Measurements from ENCODE around the gene EPHB2.

The EPHB2 gene

DNA sequence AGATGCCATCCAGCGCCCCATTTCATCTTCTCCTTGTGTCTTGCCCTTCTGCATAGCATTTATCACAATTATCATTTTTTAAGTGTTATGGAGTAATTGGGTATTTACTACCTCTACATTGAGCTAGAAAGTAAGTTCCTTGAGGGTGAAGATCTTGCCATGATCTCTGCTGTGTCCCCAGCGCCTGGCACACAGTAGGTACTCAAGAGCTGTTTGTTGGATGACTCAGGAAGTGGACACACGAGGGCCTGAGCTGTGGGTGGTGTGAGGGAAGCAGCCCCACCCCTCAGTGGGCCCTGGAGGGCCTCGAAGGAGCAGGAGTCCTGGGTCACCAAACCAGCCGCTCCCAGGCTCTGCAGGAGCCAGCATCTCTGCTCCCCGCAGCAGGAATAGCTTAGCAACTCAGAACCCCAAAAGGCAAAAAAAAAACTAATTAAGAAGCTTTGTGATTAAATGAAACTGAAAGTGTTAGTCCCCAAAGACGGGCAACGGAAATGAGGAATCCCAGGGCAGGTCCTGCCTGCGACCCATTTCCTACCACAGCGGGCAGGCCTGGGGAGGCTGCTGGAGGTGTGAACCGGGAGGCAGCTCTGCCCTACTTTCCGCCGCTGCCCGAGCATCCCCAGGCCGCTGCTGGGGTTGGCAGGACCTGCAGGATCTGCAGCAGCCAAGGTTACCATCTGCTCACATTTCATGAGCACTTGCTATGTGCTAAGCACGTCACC, 174.3 kb downstream of the EPHB2 start:
- no peak for DNase-seq (ENCODE audit: low read depth)

- no peak for DNase-seq (ENCODE audit: low read depth)
These were observed 175.6 kb downstream of the EPHB2 start for GRCh38 chr1:22886211-22886610.

DNA sequence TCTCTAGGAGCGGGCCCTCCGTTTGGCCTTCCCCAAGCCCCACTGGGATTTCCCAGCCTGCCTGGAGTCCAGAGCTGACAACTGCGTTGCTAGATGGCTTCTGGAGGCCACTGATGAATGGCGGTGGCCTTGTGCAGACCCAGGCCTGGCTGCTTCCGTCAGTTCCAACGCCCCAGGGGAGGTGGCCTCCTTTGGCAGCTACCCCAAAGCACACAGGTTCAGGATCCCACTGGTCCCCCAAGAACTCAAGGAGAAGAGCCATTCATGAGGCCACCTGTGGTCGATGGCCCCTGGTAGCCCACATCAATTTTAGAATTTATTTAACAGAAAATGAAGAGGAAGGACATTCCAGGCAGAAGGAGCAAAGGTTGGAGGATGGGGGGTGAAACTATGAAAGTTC, 176.9 kb downstream of the EPHB2 start:
- no peak for DNase-seq (ENCODE audit: low read depth)

DNA sequence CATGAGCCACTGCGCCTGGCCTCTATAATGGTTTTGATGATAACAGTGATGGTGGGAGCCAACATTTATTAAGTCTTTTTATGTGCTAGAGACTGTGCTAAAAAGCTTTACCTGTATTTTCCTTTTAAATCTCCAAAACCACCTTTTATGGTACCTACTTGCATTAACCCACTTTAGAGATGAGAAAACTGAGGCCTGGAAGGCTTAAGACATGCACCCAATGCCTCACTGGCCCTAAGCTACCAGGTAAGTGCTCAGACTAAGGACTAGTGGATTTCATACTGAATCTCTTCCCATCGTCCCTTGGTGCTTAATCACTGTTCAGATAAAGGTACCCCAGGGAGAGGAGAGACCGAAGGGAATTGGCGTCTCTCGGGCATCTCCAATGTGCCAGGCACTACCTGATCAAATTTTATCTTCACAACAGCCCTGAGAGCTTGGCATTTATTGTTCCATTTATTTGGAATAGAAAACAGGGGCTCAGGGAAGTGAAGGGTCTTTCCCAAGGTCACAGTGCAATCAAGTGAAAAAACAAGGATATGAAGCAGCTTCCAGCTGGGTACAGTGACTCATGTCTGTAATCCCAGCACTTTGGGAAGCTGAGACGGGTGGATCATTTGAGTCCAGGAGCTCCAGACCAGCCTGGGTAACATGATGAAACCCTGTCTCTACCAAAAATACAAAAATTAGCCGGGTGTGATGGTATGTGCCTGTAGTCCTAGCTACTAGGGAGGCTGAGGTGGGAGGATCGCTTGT, 177.9 kb downstream of the EPHB2 start:
- no peak for DNase-seq (ENCODE audit: low read depth)

DNA sequence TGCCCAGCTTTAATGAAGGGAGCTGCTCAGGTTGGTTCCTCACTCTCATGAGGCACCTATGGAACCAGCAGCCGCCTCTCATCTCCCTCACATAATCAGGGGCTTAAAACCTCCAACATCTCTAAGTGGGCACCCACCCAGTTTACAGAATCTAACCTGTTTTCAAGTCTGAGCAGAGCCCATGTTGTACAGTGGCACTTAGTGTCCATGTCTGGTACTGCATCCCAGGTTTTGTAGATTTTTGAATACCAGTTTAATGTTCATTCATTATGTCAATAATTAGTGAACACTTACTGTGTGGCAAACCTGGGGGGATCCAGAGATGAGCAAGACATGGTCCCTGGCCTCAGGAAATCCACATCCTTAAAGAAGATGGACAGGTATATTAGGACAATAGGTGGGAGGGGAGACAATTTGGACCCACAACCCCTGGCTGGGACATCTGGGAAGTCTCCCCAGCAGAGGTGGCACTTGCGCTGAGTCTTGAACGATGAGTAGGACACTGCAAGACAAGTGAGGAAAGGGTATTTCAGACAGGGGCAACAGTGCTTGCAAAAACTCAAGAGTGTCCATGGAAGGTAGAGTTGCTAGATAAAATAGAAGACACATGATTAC, 178.7 kb downstream of the EPHB2 start:
- DNase-seq (ENCODE audit: low read depth) = no peak

DNA sequence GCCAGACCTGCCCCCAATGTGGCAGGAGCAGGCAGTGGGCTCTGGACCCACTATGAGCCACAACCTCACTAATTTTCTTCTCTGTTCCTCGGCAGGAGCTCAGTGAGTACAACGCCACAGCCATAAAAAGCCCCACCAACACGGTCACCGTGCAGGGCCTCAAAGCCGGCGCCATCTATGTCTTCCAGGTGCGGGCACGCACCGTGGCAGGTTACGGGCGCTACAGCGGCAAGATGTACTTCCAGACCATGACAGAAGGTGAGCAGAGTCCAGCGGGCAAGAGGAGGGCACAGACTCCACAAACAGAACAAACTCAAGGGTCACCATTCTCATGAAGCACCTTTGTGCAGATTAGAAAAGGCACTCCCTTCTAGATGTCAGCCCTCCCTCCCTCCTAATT, 182.2 kb downstream of the EPHB2 start:
- no peak for DNase-seq (ENCODE audit: low read depth)

DNA sequence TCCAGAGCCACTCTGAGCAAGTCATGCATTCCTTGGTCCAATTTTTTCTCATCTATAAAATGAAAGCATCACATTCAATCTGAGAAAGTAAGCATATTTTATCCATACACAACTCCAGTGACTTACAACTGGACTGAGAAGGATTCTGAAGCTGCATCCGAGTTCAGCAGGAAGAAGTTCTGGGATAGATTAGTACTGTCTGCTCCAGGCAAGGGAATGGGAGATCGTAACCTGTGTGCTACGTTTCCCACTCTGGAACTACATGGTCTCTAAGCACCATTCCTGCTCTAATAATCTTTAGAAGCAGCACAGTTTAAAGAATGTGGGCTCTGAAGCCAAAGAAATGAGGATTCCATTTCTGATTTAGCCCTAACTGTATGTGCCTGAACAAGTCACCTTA, 182.7 kb downstream of the EPHB2 start:
- no peak for DNase-seq (ENCODE audit: low read depth)

DNA sequence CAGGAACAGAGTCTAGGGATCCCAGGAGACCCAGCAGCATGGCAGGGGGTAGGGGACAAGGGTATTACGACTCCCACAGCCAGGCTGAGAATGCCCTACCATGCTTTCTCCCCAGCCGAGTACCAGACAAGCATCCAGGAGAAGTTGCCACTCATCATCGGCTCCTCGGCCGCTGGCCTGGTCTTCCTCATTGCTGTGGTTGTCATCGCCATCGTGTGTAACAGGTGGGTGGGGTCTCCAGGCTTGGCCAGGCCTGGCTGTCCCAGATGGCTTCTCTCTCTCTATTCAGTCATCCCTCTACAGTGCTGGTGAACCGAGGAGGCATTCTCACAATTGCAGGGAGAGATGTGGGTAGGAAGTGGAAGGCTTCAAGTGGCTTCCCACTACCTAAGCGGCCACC, 184.7 kb downstream of the EPHB2 start:
- no peak for DNase-seq (ENCODE audit: low read depth)

DNA sequence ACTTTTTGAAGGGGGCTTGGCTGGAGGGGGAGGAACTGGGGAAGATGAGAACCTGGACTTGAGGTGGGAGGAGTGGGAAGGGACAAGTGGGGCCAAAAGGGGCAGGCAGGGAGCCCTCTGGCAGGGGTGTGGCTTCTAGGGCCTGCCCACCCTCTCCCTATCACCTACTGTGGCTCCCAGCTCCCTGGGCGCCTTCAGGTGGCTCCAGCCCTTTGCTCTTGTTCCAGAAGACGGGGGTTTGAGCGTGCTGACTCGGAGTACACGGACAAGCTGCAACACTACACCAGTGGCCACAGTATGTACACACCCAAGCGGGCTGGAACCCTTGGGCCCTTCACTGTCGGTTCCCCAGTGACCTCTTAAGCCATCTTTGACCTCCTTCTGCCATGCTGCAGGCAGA, 185.5 kb downstream of the EPHB2 start:
- no peak for DNase-seq (ENCODE audit: low read depth)

DNA sequence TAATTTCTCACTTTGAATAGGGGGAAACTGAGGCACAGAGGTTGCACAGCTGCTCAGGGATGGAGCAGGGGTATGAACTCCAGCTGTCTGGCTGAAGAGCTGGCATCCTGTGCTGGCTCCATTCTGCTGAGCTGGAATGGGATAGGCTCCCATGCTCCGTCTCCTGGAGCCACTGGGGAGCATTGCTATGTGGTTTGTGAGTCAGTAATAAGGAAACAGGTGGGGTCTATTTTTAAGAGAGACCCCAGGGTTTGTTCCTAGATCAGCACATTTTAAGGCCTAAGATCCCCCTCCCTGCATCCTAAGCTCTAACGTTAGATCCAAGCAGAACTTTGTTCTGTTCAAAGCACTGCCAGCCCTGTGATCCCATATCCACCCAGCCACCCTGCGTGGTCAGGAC, 189.8 kb downstream of the EPHB2 start:
- no peak for DNase-seq (ENCODE audit: low read depth)

DNA sequence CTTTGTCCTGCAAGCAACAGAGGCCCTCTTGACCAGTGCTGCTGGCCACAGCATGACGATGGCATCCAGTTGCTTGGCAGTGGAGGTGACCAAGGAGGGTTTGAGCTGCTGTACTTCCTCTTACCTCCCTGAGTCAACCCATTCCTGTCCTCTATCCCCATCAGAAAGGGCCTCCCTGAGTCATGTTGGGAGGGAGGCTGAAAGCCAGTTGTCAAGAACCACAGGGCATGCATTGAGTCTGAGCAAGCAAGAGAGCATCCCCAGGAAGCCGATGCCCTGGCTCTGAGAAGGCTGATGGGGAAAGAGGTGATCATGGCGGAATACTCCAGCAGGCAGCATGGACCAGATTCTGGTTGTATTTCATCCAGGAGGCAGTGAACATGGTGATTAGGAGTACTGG, 192.5 kb downstream of the EPHB2 start:
- DNase-seq (ENCODE audit: low read depth) = no peak

GRCh38 chr1:22906968-22907367, 196.3 kb downstream of the EPHB2 start:
- no peak for DNase-seq (ENCODE audit: low read depth)

DNA sequence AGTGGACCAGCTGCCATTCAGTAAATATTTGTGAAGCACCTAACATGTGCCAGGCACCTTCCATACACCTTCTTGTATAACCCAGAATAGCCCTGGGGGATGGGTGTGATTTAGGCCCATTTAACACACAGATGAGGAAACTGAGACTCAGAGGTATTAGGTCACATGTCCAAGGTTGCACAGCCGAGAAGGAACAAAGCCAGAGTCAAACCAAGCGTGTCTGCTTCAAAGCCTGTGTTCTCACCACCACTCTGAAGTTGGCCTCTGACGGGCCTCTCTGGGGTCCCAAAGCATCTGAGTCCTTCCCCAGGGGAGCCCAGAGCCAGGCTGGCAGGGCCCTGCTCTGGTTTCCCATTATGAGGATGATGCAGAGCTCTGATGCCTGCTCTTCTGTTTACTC, 196.9 kb downstream of the EPHB2 start:
- no peak for DNase-seq (ENCODE audit: low read depth)

DNA sequence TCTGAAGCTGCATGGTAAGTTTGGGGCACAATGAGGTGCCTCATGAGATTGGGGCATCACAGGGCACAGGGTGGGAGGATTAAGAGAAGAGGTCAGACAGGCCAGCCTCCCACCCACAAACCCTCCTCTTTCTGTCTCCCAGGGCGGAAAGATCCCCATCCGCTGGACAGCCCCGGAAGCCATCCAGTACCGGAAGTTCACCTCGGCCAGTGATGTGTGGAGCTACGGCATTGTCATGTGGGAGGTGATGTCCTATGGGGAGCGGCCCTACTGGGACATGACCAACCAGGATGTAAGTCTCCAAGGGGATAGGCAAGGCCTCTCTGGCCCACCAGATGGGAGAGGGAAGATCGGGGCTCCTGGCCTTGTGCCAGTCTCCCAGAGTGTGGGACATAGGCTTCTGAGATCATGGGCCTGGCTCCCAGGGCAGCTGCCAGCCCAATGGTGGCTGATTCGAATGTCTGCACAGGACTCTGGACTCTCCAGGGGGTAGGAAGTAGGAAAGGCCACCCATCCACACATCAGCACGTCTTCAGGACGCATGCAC, 198.3 kb downstream of the EPHB2 start:
- DNase-seq (ENCODE audit: low read depth) = no peak

GRCh38 chr1:22910286-22910685, 199.6 kb downstream of the EPHB2 start:
- no peak for DNase-seq (ENCODE audit: low read depth)

DNA sequence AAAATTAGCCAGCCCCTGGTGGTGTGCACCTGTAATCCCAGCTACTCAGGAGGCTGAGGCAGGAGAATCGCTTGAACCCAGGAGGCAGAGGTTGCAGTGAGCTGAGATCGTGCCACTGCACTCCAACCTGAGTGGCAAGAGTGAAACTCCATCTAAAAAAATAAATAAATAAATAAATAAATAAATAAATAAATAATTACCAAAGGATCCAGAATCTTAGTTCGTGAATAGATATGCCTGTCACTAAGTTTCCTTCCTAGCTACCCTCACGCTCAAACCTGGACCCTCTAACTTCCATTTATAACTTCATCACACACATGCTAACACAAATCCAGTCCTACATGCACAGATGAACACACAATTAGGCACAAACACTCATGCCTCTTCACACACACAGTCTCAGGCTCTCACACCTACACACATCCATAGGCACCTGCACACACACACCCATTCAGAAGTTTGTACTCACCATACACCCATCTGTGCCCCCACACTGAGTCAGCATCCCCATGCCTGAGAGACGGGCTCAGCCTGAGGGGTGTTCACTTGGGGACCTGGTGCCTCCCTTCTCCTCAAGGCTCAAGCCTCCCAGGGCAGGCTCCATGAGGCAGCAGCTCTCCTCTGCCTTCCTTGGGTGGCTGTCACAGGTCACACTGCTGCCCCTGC, 200.5 kb downstream of the EPHB2 start:
- no peak for DNase-seq (ENCODE audit: low read depth)

- no peak for DNase-seq (ENCODE audit: low read depth)
These were observed 201.7 kb downstream of the EPHB2 start for GRCh38 chr1:22912311-22912710.

GRCh38 chr1:22913421-22914141, 202.9 kb downstream of the EPHB2 start:
- DNase-seq (ENCODE audit: low read depth) = no peak

DNA sequence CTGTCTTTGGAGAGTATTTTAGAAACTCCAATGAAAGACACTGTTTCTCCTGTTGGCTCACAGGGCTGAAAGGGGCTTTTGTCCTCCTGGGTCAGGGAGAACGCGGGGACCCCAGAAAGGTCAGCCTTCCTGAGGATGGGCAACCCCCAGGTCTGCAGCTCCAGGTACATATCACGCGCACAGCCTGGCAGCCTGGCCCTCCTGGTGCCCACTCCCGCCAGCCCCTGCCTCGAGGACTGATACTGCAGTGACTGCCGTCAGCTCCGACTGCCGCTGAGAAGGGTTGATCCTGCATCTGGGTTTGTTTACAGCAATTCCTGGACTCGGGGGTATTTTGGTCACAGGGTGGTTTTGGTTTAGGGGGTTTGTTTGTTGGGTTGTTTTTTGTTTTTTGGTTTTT, 203.5 kb downstream of the EPHB2 start:
- no peak for DNase-seq (ENCODE audit: low read depth)

- DNase-seq (ENCODE audit: low read depth) = no peak
These were observed 204.1 kb downstream of the EPHB2 start for GRCh38 chr1:22914633-22915217.

GRCh38 chr1:22915231-22915630, 204.6 kb downstream of the EPHB2 start:
- no peak for DNase-seq (ENCODE audit: low read depth)
